ENCODE results near the gene CLDN14.

The CLDN14 gene

DNA sequence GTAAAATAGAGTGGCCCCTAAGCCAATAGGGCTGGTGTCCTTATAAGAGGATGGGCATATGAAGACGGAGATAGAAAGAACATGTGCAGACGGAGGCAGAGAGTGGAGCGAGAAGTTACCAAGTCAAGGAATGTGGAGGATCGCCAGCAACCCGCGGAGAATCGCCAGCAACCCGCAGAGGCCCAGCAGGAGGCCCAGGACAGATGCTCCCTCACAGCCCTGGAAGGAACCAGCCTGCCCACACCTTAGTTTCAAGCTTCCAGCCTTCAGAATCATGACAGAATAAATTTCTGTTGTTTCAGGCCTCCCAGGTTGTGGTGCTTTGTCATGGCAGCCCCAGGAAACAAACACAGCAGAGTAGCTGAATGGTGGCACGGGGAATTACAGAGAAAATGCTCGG lies 9.6 kb downstream of the CLDN14 start:
- TF ChIP-seq GATA3 (IDR thresholded peaks at IDR 0.05; ENCODE audit: low read depth, low read length) (no peak), GATA2 (IDR thresholded peaks at IDR 0.05; ENCODE audit: low read depth, low read length) (no peak)

DNA sequence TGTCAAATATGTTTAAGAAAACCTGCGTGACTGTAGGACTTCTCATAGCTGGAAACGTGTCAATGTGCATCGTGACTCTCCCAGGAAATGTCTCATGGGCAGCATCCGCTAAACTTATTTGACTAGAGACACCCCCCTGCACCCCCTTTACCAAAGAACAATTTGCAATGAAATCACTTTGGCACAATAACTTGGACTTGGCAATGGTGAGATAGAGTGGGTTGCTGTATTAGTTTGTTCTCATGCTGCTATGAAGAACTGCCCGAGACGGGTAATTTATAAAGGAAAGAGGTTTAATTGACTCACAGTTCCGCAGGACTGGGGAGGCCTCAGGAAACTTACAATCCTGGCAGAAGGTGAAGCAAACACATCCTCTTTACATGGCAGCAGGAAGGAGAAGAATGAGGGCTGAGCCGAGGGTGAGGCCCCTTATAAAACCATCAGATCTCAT lies 13.8 kb downstream of the CLDN14 start:
- TF ChIP-seq GATA3 (IDR thresholded peaks at IDR 0.05; ENCODE audit: low read depth, low read length) (no peak), GATA2 (IDR thresholded peaks at IDR 0.05; ENCODE audit: low read depth, low read length) (no peak)

DNA sequence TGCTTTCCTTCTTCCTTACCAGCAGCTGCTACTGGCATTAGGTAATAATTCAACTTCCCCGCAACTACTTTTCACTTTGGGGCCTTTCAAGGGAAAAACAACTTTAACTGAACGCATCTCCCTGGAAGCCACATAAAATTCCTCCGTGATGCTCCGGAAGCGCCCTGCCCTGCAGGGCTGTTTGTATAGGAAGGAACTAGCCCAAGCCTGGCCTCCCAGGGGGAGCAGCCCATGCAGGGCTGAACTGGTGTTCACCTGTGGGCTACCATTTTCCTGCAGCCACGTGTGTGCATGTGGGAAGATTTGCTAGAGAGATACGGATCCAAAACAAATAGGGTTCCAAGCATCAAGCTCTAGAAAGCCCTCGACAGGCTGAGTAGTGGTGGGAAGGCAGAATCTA lies 14.4 kb downstream of the CLDN14 start:
- no peak for TF ChIP-seq GATA3 (IDR thresholded peaks at IDR 0.05; ENCODE audit: low read depth, low read length)
- TF ChIP-seq GATA2 (IDR thresholded peaks at IDR 0.05; ENCODE audit: low read depth, low read length), result no peak

DNA sequence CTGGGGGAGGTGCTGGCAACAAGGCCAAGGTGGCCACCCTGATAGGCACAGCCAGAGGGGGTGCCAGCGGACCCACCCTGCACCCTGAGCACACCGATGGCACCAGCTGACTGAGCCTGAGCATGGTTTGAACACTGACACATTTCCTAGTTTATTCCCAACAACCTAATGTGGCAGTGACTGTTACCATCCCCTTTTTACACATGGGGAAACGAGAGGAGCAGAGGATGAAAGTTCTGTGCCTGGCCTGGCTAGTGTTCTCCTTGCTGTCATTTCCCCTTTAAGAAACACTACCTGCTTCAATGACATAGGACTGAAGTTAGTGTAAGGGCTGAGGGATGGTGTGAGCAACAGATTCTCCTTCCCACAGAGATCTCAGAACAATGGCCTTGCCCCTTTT lies 15.3 kb downstream of the CLDN14 start:
- TF ChIP-seq GATA3 (IDR thresholded peaks at IDR 0.05; ENCODE audit: low read depth, low read length) (no peak), GATA2 (IDR thresholded peaks at IDR 0.05; ENCODE audit: low read depth, low read length) (no peak)

DNA sequence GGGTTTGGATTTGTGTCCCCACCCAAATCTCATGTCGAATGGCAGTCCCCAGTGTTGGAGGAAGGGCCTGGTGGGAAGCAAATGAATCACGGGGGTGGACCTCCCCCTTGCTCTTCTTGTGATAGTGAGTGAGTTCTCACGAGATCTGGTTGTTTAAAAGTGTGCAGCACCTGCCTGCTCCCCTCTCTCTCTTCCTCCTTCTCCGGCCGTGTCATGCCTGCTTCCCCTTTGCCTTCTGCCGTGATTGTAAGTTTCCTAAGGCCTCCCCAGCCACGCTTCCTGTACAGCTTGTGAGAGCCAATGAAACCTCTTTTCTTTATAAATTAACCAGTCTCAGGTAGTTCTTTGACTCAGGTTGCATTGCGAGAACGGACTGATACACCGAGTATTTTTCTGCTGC lies 15.9 kb downstream of the CLDN14 start:
- TF ChIP-seq GATA3 (IDR thresholded peaks at IDR 0.05; ENCODE audit: low read depth, low read length) (no peak), GATA2 (IDR thresholded peaks at IDR 0.05; ENCODE audit: low read depth, low read length) (no peak)

DNA sequence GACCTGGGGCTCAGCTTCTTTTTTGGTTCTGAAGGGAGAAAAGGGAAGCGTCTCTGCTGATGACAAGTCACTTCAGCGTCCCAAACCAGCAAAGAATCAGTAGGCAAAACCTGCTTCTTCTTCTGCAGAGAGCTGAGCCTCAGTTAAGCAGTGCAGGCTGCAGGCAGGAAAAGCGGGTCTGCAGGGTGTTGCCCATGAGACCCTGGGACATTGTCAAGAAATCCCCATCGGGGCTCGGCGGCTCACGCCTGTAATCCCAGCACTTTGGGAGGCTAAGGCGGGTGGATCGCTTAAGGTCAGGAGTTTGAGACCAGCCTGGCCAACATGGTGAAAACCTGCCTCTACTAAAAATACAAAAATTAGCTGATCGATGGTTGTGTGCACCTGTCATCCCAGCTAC lies 16.7 kb downstream of the CLDN14 start:
- no peak for TF ChIP-seq GATA3 (IDR thresholded peaks at IDR 0.05; ENCODE audit: low read depth, low read length)
- TF ChIP-seq GATA2 (IDR thresholded peaks at IDR 0.05; ENCODE audit: low read depth, low read length), result no peak

DNA sequence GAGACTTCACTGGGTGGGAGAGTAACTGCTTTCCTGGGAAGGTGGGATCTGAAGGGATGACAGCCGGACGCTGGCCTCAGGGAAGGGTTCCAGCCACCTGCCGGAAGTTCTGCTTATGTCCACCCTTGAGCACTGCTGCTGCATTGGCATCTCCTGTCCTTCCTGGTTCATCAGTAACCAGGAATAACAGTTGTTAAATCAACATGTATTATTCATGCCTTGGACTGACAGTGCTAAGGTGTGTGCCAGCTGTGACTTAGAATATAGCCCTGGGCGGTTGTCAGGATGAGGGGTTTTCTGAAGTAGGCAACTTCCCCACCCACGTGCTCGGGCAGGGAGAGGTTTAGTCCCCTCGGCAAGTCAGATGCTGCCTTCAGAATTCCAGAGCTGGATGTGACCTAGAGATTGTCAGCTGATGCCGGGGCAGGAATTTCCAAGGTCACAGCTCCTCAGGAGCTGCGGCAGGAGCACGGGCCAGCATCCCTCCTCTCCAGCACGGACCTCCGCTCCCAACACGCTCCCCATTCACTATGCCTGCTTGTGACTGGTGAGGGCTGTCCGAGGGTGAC lies 17.9 kb downstream of the CLDN14 start:
- TF ChIP-seq GATA3 (IDR thresholded peaks at IDR 0.05; ENCODE audit: low read depth, low read length) (no peak), GATA2 (IDR thresholded peaks at IDR 0.05; ENCODE audit: low read depth, low read length) (no peak)

DNA sequence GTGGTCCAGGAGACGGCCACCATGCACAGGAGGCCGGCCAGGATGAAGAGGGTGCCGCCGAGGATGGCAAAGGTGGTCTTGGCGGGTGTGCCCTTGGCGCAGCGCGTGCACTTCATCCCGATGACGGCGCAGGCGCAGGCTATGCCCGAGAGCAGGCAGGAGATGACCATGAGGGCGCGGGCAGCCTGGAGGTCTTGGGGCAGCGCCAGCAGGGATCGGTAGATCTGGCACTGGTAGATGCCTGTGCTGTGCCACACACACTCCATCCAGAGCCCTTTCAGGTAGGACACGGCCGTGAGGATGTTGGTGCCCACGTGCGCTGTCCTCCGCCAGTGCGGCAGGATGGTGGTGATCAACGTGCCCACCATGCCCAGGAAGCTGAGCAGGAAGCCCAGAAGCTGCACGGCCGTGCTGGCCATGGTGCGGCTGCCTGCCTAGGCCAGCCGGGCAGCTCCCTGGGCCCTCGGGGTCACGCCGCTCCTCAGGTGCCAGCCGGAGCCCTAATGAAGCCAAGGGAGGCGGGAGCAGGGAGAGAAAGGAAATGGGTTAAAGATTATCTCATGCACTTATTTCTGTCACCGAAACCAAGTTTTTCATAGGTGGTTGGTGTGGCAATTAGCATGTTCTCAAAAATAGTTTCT lies 18.5 kb downstream of the CLDN14 start:
- TF ChIP-seq GATA3 (IDR thresholded peaks at IDR 0.05; ENCODE audit: low read depth, low read length) (no peak), GATA2 (IDR thresholded peaks at IDR 0.05; ENCODE audit: low read depth, low read length) (no peak)

DNA sequence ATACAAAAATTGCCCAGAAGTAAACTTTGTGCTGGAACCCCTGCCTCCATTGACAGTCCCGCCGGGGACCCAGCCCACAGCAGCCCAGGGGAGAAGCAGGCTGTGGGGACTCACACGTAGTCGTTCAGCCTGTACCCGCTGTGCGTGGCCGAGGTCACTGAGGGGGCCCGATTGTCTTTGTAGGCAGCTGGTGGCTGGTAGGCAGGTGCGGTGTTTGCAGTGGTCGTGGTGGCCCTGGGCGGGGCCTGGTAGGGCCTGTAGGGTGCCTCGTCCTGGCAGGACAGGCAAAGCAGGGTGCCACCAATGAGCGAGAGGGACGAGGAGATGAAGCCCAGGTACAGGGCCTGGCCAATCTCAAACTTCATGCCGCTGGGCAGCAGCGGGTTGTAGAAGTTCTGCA lies 19.1 kb downstream of the CLDN14 start:
- TF ChIP-seq GATA2 (IDR thresholded peaks at IDR 0.05; ENCODE audit: low read depth, low read length) (no peak), GATA3 (IDR thresholded peaks at IDR 0.05; ENCODE audit: low read depth, low read length) (no peak)

DNA sequence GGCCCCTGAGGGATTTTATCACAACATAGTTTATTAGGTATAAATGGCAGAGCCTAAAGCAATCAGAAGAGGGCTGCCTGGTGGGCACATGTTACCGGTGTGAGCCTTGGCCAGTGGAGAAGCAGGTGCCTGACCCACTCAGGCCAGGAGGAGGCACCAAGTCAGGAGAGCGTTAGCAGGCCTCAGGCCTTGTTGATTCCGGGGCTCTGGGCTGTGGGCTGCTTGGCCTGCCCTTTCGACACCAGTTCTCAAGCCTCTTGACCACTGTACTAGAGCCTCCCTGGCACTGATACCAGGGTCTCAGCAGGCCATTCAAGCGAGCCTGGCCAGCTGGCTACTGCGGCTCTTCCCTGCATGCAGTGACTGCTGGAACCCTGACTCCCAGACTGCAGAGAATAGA lies 20.8 kb downstream of the CLDN14 start:
- no peak for TF ChIP-seq GATA2 (IDR thresholded peaks at IDR 0.05; ENCODE audit: low read depth, low read length)
- TF ChIP-seq GATA3 (IDR thresholded peaks at IDR 0.05; ENCODE audit: low read depth, low read length), result no peak

DNA sequence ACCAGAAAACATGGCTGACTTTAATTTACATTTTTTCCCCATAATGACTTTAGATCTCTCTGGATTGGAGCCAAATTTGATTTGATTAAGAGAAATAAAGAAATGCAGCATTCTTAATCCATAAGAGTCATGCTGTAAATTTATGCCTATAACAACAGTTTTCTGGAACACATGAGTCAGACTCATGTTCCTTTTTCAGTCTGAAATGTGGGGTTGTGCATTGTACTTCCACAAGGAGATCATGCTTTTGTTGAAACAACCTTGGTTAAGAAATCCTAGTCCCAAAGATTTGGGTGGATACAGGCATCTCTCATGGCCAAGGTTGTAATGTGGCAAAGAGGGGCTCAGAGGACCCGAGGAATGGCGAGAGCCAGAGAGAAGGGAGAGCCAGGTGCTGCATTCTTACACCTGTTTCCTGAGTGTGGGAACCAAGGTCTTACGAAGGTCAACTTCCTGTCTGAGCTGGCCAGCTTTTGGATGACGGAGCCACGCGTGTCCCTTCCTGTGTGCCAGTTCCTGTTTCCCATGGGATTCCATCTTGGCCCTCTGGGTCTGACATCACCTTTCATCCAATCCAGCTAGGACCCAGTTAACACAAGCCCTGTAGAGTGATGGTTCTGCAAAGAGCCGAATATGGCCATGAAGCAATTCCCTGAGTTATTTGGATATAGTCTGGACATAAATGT lies 23.1 kb downstream of the CLDN14 start:
- TF ChIP-seq GATA3 (IDR thresholded peaks at IDR 0.05; ENCODE audit: low read depth, low read length) (no peak), GATA2 (IDR thresholded peaks at IDR 0.05; ENCODE audit: low read depth, low read length) (no peak)

DNA sequence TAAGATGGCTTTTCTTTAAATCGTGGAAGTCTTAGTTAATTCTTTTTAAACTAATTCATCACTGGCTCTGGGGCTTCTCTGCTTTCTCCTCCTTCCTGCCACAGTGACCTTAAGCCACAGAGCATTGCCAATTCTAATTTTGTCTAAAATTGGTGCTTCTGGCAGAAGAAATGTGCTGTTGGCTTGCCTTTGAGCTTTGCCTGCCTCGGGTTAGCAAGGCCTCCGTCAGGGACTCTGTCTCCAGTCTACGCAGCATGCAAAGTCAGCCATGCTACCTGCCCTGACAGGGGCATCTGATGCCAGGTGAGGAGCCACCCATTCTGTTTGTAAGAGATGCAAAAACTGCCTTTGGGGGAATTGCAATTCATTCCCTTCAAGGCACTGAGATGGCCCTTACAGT lies 25.2 kb downstream of the CLDN14 start:
- TF ChIP-seq GATA2 (IDR thresholded peaks at IDR 0.05; ENCODE audit: low read depth, low read length), result no peak
- TF ChIP-seq GATA3 (IDR thresholded peaks at IDR 0.05; ENCODE audit: low read depth, low read length), result no peak

DNA sequence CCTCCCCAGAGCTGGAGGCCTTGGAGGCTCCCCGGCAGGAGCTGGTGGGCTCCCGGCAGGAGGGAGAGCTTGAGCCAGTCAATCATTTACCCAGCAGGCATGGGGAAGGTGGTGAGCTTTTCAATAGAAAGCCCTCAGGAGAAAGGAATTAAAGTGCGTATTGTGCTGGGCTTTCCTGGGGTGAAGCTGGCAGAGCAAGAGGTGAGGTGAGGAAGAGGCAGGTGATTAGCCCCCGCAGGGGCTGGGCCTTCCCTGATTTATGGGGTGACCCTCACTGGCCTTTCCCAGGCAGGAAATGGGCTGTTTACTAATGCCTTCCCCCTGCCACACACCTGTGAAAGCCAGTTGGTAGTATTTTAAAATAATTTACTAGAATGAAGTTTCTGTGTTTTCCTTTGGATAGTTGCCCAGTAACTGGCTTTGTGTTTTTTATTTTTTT lies 25.8 kb downstream of the CLDN14 start:
- TF ChIP-seq GATA2 (IDR thresholded peaks at IDR 0.05; ENCODE audit: low read depth, low read length), result no peak
- TF ChIP-seq GATA3 (IDR thresholded peaks at IDR 0.05; ENCODE audit: low read depth, low read length), result no peak

DNA sequence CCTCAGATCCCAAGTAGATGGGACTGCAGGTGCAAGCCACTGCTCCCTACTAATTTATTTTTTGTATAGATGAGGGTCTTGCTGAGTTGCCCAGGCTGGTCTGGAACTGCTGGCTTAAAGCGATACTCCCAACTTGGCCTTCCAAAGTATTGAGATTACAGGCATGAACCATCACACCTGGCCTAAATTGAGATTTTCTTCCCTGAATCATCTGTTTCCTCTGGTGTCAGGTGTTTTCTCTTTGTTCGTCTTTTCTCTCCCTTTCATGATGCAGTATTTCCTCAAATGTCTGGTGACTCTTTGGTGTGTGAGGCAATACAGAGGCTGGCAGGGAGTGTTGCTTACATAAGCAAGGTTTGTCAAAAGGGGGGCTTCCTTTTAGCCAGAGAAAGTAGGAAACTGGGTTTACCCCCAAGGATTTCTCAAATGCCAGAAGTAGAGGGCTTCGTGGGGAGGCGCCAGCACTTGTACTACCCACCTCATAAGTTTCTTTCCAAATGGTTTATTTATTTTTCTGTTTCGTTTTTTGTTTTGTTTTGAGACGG lies 27.6 kb downstream of the CLDN14 start:
- TF ChIP-seq GATA3 (IDR thresholded peaks at IDR 0.05; ENCODE audit: low read depth, low read length) (no peak), GATA2 (IDR thresholded peaks at IDR 0.05; ENCODE audit: low read depth, low read length) (no peak)

DNA sequence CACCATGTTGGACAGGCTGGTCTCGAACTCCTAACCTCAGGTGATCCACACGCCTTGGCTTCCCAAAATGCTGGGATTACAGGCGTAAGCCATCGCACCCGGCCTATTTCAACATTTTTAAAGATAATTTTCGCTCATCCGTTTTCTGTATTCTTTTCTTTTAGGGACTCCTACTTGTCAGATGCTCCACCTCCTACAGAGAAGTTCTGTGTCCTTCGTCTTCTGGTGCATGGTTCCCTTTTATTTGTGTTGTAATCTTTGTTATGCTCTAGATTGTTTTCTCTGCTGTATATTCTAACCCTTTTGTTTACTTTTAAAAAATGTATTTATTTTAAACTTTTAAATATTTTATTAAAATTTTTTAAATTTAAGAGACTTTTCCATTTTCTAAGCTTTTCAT lies 28.4 kb downstream of the CLDN14 start:
- no peak for TF ChIP-seq GATA3 (IDR thresholded peaks at IDR 0.05; ENCODE audit: low read depth, low read length)
- no peak for TF ChIP-seq GATA2 (IDR thresholded peaks at IDR 0.05; ENCODE audit: low read depth, low read length)

All from SH-SY5Y (cell line).